GM23338 (cell line): ENCODE data around the gene SIRT3. TPM values are rescaled to one million over a fixed set of nuclear protein-coding genes. Genes with fewer than 3 reads are reported as not detected.

Experiments
- ATAC-seq: fragments of 200-7000 bp; cut with Tn5 transposase; 3 replicates; pipeline ENCODE4 v1.9.1; 2020
- DNase-seq: peaks from one replicate; pipeline ENCODE4 v3.0.0-alpha.2; 2015; ENCODE audit warnings: low spot score
- H2AFZ ChIP-seq: fragments of 200-600 bp; sonication (generic); 2 replicates; pipeline ENCODE4 v1.8.0; 2016; ENCODE audit warnings: antibody characterized with exemption, mild to moderate bottlenecking, moderate library complexity
- H3F3A ChIP-seq: fragments of 200-600 bp; sonication (generic); replicated peaks from 2 replicates; pipeline ENCODE4 v1.8.0; 2017; ENCODE audit warnings: antibody characterized with exemption, mixed run types, low read depth
- H3K27ac ChIP-seq: fragments of 200-600 bp; sonication (generic); 2 replicates; pipeline ENCODE4 v1.6.1; 2016; ENCODE audit warnings: low read depth
- H3K27me3 ChIP-seq: fragments of 200-600 bp; sonication (generic); 2 replicates; pipeline ENCODE4 v1.8.0; 2016; ENCODE audit warnings: mild to moderate bottlenecking, mixed run types, moderate library complexity; ENCODE audit not compliant: insufficient read depth
- H3K36me3 ChIP-seq: fragments of 200-600 bp; sonication (generic); 2 replicates; pipeline ENCODE4 v1.8.0; 2016; ENCODE audit warnings: mild to moderate bottlenecking; ENCODE audit not compliant: insufficient read depth
- H3K4me1 ChIP-seq: fragments of 200-600 bp; sonication (generic); 2 replicates; pipeline ENCODE4 v1.8.0; 2016; ENCODE audit warnings: mild to moderate bottlenecking, moderate library complexity; ENCODE audit not compliant: insufficient read depth
- H3K4me2 ChIP-seq: fragments of 200-600 bp; sonication (generic); 2 replicates; pipeline ENCODE4 v1.7.1; 2017; ENCODE audit warnings: mixed run types
- H3K4me3 ChIP-seq: fragments of 200-600 bp; sonication (generic); 2 replicates; pipeline ENCODE4 v1.6.1; 2016; ENCODE audit warnings: mixed run types
- H3K79me2 ChIP-seq: fragments of 200-600 bp; sonication (generic); replicated peaks from 2 replicates; pipeline ENCODE4 v1.8.0; 2017; ENCODE audit warnings: mild to moderate bottlenecking; ENCODE audit not compliant: insufficient read depth
- H3K9me2 ChIP-seq: fragments of 200-600 bp; sonication (generic); 2 replicates; pipeline ENCODE4 v1.8.0; 2017; ENCODE audit not compliant: insufficient read depth
- H4K20me1 ChIP-seq: fragments of 200-600 bp; sonication (generic); replicated peaks from 2 replicates; pipeline ENCODE4 v1.8.0; 2017; ENCODE audit warnings: mild to moderate bottlenecking; ENCODE audit not compliant: insufficient read depth
- H3K27ac Mint-ChIP-seq: 2 replicates; pipeline ENCODE4 v1.8.0; 2020; ENCODE audit warnings: inconsistent platforms, mild to moderate bottlenecking, moderate library complexity, mixed read lengths
- H3K27me3 Mint-ChIP-seq: 3 replicates; pipeline ENCODE4 v1.8.0; 2022; ENCODE audit warnings: low read depth, mild to moderate bottlenecking, moderate library complexity, mixed read lengths, inconsistent platforms; ENCODE audit not compliant: insufficient read depth, poor library complexity
- H3K36me3 Mint-ChIP-seq: 3 replicates; pipeline ENCODE4 v1.8.0; 2021; ENCODE audit warnings: low read depth, mild to moderate bottlenecking, inconsistent platforms, moderate library complexity, mixed read lengths
- H3K4me1 Mint-ChIP-seq: 3 replicates; pipeline ENCODE4 v1.8.0; 2020; ENCODE audit warnings: mild to moderate bottlenecking, inconsistent platforms, mixed read lengths
- H3K4me3 Mint-ChIP-seq: 3 replicates; pipeline ENCODE4 v1.8.0; 2021; ENCODE audit warnings: moderate library complexity, mild to moderate bottlenecking, inconsistent platforms, mixed read lengths
- H3K9me3 Mint-ChIP-seq: 3 replicates; pipeline ENCODE4 v1.8.0; 2020; ENCODE audit warnings: moderate library complexity, mild to moderate bottlenecking, inconsistent platforms, mixed read lengths
- CTCF ChIP-seq, 2 experiments: fragments of 200-600 bp in 1 of 2; sonication (generic) in 1 of 2; conservative IDR thresholded peaks; 2 replicates each; pipeline versions ENCODE4 v1.5.1 to v1.6.1; 2016 to 2017; ENCODE audit warnings: antibody characterized with exemption in 2 of 2, low read depth in 2 of 2, mild to moderate bottlenecking in 2 of 2, moderate library complexity in 1 of 2
- ETS1 ChIP-seq: IDR thresholded peaks from 2 replicates; pipeline ENCODE4 v1.6.1; 2016; ENCODE audit warnings: antibody characterized with exemption
- EZH2phosphoT487 ChIP-seq: fragments of 200-600 bp; sonication (generic); IDR thresholded peaks from one replicate; pipeline ENCODE4 v1.8.1; 2018; ENCODE audit warnings: antibody characterized with exemption; ENCODE audit not compliant: unreplicated experiment
- JUNB ChIP-seq: IDR thresholded peaks from one replicate; pipeline ENCODE4 v1.6.1; 2016; ENCODE audit warnings: antibody characterized with exemption; ENCODE audit not compliant: unreplicated experiment
- NANOG ChIP-seq: IDR thresholded peaks from 2 replicates; pipeline ENCODE4 v1.6.1; 2016; ENCODE audit warnings: antibody characterized with exemption, borderline replicate concordance
- POLR2AphosphoS5 ChIP-seq: IDR thresholded peaks from 2 replicates; pipeline ENCODE4 v1.6.1; 2016; ENCODE audit warnings: antibody characterized with exemption, low read depth
- ZNF114 ChIP-seq: fragments of 250-450 bp; sonication (Bioruptor Pico); IDR thresholded peaks from 2 replicates; pipeline ENCODE4 v1.5.0; 2020; ENCODE audit warnings: mild to moderate bottlenecking, moderate library complexity
- ZNF331 ChIP-seq: fragments of 250-450 bp; sonication (Bioruptor Pico); IDR thresholded peaks from 2 replicates; pipeline ENCODE4 v1.5.0; 2020; ENCODE audit warnings: low read depth, mild to moderate bottlenecking, moderate library complexity
- ZNF462 ChIP-seq: fragments of 250-450 bp; sonication (Bioruptor Pico); IDR thresholded peaks from 2 replicates; pipeline ENCODE4 v1.5.0; 2020; ENCODE audit warnings: mild to moderate bottlenecking, moderate library complexity
- polyA plus RNA-seq: library from polyadenylated mRNA; unstranded; fragments of >200 nt; fragmentation: Nextera tagmentation; extraction: Ambion mirVana; gene quantifications from 2 replicates; pipeline ENCODE4 v1.2.1, GENCODE V29; 2016
- total RNA-seq: library from RNA; depleted of rRNA; stranded (reverse); fragments of >200 nt; shearing (Covaris generic); gene quantifications from 2 replicates; pipeline ENCODE4 v1.2.3, GENCODE V29; 2014

The SIRT3 gene
- total and polyA plus RNA-seq, 2 experiments from 2014 or later, result 7.0 to 11.4 TPM

DNA sequence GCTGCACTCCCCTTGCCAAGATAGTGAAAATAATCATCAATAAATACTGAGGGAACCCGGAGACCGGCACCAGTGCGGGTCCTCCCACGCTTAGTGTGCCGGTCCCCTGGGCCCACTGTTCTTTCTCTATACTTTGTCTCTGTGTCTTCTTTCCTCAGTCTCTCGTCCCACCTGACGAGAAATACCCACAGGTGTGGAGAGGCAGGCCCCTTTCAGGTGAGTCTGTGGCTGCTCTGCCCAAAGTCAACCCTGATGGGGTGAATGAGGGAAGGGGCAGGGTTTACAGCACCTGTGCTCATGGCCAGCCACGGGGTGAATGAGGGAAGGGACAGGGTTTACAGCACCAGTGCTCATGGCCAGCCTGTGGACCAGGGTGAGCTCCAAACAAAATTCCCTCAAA, 33.7 kb downstream of the SIRT3 start (continued):
- TF ChIP-seq ZNF462 (CRISPR knock-in tag) (no peak), ZNF114 (no peak), JUNB (no peak), ETS1 (no peak), ZNF331 (CRISPR knock-in tag) (no peak)

DNA sequence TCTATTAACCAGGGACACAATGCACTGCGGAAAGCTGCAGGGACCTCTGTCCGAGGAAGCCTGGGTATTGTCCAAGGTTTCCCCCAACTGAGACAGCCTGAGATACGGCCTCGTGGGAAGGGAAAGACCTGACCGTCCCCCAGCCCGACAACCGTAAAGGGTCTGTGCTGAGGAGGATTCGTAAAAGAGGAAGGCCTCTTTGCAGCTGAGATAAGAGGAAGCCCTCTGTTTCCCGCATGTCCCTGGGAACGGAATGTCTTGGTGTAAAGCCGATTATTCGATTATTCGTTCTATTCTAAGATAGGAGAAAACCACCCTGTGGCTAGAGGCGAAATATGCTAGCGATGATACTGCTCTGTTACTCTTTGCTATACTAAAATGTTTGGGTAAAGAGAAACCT, 34.2 kb downstream of the SIRT3 start:
- H3K27ac ChIP-seq, result no peak overlapping the region; the same call in 1 of the 2 replicates
- peaks cover 14% of the 10 kb centered on the region for H3K36me3 Mint-ChIP-seq
- no peak overlapping the region for H2AFZ ChIP-seq
- no peak overlapping the region for H3K27ac Mint-ChIP-seq
- peak; percentile 30 for DNase-seq
- H3K4me3 Mint-ChIP-seq, result no peak overlapping the region
- H3K4me3 ChIP-seq, result no peak overlapping the region
- no peaks in the 10 kb centered on the region for H3F3A ChIP-seq
- no peaks in the 10 kb centered on the region for H3K9me2 ChIP-seq
- peaks cover 4% of the 10 kb centered on the region; the same call in 1 of the 2 replicates for H4K20me1 ChIP-seq
- TF ChIP-seq EZH2phosphoT487 (no peak), POLR2AphosphoS5 (no peak), NANOG (no peak), CTCF (conservative IDR thresholded peaks at IDR 0.05; ENCODE audit: low read depth in 2 of 2) (no peak), JUNB (no peak)
- no peaks in the 10 kb centered on the region for H3K36me3 ChIP-seq
- H3K27me3 ChIP-seq, result no peaks in the 10 kb centered on the region
- no peaks in the 10 kb centered on the region; the same call in 2 of the 3 replicates for H3K9me3 Mint-ChIP-seq
- H3K4me1 ChIP-seq, result peaks cover 5% of the 10 kb centered on the region; the same call in 1 of the 2 replicates
- peaks cover 4% of the 10 kb centered on the region; the same call in 1 of the 3 replicates for H3K4me1 Mint-ChIP-seq
- H3K4me2 ChIP-seq, result no peak overlapping the region
- no peak for ATAC-seq
- peaks cover 13% of the 10 kb centered on the region for H3K79me2 ChIP-seq
- H3K27me3 Mint-ChIP-seq, result peaks cover 13% of the 10 kb centered on the region
